ENCODE results near the gene RNASE7.
"Not testable (repeated sequence)": the region's sequence is repeated elsewhere in the genome, so short reads cannot be mapped to it uniquely, and the experiment has no call there.

RNASE7 gene

GRCh38 chr14:21023817-21024584 lies 18.2 kb upstream of the RNASE7 start:
- no peak for DNase-seq (ENCODE audit: low spot score)

- peak; percentile 72 for DNase-seq (ENCODE audit: low spot score)
Measured at GRCh38 chr14:21024585-21025370, 17.4 kb upstream of the RNASE7 start, which contains the start of gene NDRG2. Gene NDRG2 (minus strand): TSS chr14:21025061. CDS start chr14:21023315, 1,746 bp downstream.

- DNase-seq (ENCODE audit: low spot score): peak; percentile 10
Measured at GRCh38 chr14:21025371-21026273, 16.5 kb upstream of the RNASE7 start.

- DNase-seq (ENCODE audit: low spot score): no peak
Measured at GRCh38 chr14:21026274-21026987, 15.7 kb upstream of the RNASE7 start.

- no peak for DNase-seq (ENCODE audit: low spot score)
Measured at GRCh38 chr14:21026988-21027315, 15.2 kb upstream of the RNASE7 start.

- no peak for DNase-seq (ENCODE audit: low spot score)
Measured at GRCh38 chr14:21029917-21030316, 12.2 kb upstream of the RNASE7 start, which contains the start of gene TPPP2. Gene TPPP2 (plus strand): TSS chr14:21030217. CDS start chr14:21030582, 365 bp downstream.

- DNase-seq (ENCODE audit: low spot score): no peak
Measured at GRCh38 chr14:21030531-21030930, 11.6 kb upstream of the RNASE7 start.

GRCh38 chr14:21032326-21033132 lies 9.6 kb upstream of the RNASE7 start:
- DNase-seq (ENCODE audit: low spot score): no peak

- no peak for DNase-seq (ENCODE audit: low spot score)
Measured at GRCh38 chr14:21033133-21033698, 8.9 kb upstream of the RNASE7 start.

- no peak for DNase-seq (ENCODE audit: low spot score)
Measured at GRCh38 chr14:21034707-21035106, 7.5 kb upstream of the RNASE7 start, which contains the start of gene RNASE13. Gene RNASE13 (minus strand): TSS chr14:21034807. CDS start chr14:21034288, 519 bp downstream.

GRCh38 chr14:21036751-21037150 lies 5.4 kb upstream of the RNASE7 start:
- no peak for DNase-seq (ENCODE audit: low spot score)

- DNase-seq (ENCODE audit: low spot score): no peak
Measured at GRCh38 chr14:21037156-21037555, 5.0 kb upstream of the RNASE7 start.

GRCh38 chr14:21038441-21039422 lies 3.4 kb upstream of the RNASE7 start:
- no peak for DNase-seq (ENCODE audit: low spot score)

- no peak for DNase-seq (ENCODE audit: low spot score)
Measured at GRCh38 chr14:21039585-21040369, 2.4 kb upstream of the RNASE7 start.

- DNase-seq (ENCODE audit: low spot score): no peak
Measured at GRCh38 chr14:21040370-21040925, 1.7 kb upstream of the RNASE7 start.

GRCh38 chr14:21040941-21041340 lies 1.2 kb upstream of the RNASE7 start:
- DNase-seq (ENCODE audit: low spot score): not testable (repeated sequence)

GRCh38 chr14:21042918-21043317 lies 756 bp downstream of the RNASE7 start:
- no peak for DNase-seq (ENCODE audit: low spot score)
